GM21723 (cell line): ENCODE measurements around the gene C3orf38.
"Not testable (repeated sequence)": the region's sequence is repeated elsewhere in the genome, so short reads cannot be mapped to it uniquely, and the experiment has no call there.

Experiments used
- ATAC-seq: cut with Tn5 transposase; IDR thresholded peaks from one replicate; pipeline ENCODE4 v1.9.1; 2021; ENCODE audit warnings: mild to moderate bottlenecking, moderate library complexity; ENCODE audit not compliant: unreplicated experiment

The C3orf38 gene

DNA sequence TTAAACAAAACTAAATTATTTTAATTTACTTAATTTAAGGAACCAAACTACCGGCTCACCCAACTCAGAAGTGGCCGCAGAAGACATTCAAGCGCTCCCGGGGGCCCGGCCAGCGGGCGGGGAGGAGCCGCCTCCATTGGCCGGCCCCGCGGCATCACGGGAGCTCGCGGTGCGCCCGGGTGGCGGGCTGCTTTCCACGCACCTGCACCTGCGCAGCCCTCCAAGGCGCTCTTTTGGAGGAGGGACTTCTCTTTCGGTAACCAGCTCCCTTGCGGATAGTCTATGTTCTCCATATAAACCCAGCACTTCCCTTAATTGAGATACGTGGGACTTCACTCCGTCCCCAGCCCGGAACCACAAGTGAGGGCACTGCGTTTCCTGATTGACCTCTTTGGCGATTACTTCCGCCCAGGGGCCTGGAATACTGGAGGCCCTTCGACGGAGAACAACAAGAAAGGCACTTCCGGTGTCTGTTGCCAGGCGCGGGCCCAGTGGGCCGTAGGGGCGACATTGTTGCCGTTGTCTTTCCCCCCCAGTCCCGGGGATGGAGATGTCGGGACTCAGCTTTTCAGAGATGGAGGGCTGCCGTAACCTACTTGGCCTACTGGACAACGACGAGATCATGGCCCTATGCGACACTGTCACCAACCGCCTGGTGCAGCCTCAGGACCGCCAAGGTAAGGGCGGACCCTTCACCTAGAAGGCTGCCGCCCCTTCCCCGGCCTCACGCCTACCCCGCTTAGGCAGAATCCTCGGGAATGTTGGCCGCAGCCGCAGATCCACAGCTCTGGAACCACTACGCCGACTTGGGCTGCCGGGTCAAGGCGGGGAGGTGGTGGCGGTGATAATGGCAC is at the start of gene C3orf38:
TSS of gene C3orf38 (plus strand) at position 451 of the 854 bp plus-strand sequence. CDS start at position 545, 94 bp downstream.
- peak; percentile 78 for ATAC-seq

DNA sequence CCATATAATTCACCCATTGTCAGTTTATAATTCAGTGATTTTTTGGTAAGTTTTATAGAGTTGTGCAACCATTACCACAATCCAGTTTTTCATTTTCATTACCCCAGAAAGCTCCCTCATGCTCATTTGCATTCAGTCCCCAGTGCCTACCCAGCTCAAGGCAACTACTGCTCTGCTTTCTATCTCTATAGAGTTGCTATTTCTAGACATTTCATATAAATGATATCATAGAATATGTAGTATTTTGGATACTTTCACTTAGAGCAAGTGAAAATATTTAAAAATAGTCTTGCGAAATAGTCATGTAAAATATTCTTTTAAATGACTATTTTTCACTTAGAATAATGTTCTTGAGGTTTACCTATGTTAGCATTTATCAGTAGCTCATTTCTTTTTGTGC is 48.6 kb upstream of the C3orf38 start:
- ATAC-seq: peak; percentile 83

GRCh38 chr3:88105325-88105724 is 44.4 kb upstream of the C3orf38 start:
- ATAC-seq: no peak

DNA sequence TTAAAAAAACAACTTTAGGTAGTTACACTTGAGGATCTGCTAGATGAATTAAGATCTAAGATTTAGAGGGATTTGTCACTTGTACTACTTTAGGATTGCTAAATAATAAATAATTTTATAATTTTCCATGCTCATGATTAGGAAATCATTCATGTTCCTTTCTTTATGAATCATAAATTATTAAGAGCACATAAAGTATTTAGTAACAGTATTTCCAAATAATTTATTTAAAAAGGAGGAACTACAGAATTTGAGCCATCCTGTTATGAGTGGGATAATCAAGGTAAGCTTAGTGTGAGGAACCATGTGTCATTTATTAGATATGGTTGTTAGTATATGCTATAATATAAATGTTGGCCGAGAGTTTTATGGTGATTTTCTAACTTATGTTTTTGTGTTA is 37.5 kb upstream of the C3orf38 start:
- ATAC-seq: no peak

GRCh38 chr3:88113311-88114162 is 36.2 kb upstream of the C3orf38 start:
- peak; percentile 93 for ATAC-seq

DNA sequence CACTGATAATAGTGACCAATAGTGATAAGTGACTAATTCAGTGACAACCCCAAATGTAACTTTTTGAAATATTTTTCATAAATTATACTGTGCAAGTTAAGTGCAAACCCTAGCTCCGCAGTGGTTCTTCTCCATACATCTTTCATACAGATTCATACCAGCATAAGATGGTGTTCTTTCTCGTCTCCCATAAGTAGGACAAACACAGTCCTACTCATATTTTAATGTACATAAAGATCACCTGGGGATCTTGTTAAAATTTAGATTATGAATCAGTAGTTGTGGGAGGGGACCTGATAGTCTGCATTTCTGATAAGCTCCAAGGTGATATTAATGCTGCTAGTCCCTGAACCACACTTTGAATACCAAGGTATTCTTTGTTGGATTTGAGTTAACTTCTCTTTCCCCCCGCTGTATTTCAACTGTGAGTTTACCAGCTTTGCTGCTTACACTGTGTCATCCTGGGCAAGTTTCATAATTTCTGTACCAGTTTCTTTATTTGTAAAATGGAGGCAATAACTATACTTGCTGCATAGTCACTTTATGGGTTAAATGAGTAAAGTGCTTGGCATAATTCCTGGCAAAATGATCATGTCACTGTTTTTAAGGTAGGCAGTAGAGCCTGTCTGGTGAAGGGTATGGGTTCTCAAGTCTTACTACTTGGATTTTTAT is 34.7 kb upstream of the C3orf38 start:
- no peak for ATAC-seq

GRCh38 chr3:88117683-88118082 is 32.1 kb upstream of the C3orf38 start:
- ATAC-seq: no peak

- ATAC-seq: not testable (repeated sequence)
Measured at GRCh38 chr3:88118603-88119002, 31.2 kb upstream of the C3orf38 start.

GRCh38 chr3:88123526-88123925 is 26.2 kb upstream of the C3orf38 start:
- no peak for ATAC-seq

DNA sequence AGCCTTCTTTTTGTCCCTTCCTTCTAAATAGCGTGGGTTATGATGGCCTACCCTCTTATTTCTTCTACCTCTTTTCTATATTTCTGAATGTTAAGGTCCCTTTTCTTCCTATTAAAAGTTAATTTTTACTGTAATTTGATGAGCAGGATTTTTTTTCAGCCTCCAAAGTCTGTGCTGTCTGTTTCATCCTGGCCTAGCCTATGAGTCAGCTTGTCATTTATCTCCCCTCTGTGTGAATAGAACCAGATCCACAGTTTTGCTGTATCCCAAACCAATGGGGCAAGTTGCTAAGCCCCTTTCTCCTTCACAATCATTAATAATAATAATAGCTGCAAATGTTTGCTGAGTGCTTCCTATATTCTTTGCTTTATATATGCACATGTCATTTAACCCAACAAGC is 18.1 kb upstream of the C3orf38 start:
- no peak for ATAC-seq

GRCh38 chr3:88132894-88133293 is 16.9 kb upstream of the C3orf38 start:
- no peak for ATAC-seq

DNA sequence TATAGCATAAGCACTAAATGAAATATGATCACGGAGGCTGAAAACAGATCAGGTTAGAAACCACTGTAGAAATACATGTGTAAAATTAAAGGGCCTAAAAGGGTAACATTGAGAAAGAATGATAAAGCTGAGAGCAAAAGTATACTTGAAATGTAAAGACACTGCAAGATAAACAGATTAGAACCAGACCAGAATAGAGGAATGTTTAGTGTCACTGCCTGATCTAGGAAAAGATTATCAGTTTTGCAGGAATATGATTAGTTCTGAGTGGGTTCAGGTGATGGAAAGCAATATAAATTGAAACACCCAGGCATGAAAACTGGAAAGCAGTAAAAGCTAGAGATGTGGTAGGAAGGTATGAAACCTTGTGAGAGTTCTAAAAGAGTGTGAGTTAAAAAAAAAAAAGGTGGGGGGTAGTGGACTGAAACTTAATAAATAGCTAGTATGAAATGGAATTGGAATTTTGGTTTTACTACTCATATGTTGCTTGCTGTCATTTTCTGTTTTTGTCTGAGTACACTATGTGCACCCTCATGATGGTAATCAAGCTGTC is 16.0 kb upstream of the C3orf38 start:
- no peak for ATAC-seq

DNA sequence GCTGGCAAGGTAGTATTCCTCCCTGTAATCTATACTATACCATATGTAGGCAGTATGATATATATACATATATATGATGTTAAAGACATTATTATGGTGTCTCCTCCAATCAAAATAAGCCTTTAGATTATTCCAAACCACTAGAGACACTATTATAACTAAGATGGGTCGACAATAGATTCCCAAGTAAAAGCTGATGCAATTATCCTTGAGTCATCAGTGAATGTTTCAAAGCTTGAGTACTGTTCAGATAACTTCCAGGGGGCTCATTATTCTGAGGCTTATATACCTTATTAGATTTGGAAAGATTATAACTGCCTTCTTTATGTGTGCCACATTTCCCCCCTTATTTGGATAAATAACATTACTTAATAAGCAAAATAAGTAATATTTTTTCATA is 11.9 kb upstream of the C3orf38 start:
- ATAC-seq: no peak

DNA sequence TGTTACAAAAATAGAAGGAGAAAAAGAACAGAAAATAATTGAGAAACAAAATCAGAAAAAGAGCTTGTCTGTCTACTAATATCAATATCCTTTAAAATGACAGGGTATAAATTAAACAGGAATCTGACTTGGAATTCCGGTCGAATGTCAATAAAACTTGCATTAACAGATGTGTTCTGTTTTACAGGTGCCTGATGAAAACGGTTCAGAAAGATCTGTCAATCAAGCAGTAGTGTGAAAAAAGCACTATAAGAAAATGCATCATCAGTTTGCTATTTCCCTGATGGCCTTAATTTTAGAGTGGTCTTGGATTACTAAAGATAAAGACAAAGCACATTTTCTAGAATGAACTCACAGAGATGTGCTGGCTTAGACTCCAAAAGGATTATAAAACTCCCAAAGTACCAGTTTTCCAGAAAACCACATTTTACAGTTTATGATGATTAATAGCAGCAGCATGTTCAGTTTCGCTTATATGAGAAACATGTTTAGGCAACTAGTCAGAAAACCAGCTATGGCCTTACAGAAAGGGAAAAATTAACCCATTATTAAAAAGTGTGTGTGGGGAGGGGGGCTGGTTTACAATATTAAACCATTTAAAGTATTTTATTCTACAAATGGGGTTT is 8.2 kb upstream of the C3orf38 start:
- no peak for ATAC-seq

GRCh38 chr3:88142094-88142624 is 7.6 kb upstream of the C3orf38 start:
- ATAC-seq: no peak

DNA sequence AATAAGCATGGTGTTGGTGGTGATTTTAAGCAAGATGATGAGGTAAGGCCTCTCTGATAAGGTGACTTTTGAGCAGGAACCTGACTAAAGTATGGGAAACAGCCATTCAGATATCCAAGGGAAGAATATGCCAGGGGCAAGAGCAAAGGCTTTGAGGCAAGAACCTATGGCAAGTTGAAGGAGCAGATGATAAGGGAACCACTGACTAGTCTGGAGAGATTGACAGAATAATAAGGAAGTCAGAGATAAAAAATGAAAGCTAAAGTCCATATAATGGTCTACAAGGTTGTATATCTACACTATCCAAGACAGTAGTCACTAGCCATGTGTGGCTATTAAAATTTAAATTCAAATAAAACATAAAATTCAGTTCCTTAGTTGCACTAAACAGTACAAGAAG is 2.5 kb upstream of the C3orf38 start:
- ATAC-seq: no peak

DNA sequence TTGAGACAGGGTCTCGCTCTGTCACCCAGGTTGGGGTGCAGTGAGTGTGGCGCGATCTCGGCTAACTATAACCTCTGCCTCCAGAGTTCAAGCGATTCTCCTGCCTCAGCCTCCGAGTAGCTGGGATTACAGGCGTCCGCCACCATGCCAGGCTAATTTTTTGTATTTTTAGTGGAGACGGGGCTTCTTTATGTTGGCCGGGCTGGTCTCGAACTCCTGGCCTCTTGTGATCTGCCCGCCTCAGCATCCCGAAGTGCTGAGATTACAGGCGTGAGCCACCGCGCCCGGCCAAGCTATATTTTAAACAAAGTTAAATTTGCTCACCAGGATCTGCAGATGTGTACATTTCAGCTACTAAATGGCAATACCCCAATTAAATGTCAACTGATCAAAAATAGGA is 1.1 kb upstream of the C3orf38 start:
- no peak for ATAC-seq

DNA sequence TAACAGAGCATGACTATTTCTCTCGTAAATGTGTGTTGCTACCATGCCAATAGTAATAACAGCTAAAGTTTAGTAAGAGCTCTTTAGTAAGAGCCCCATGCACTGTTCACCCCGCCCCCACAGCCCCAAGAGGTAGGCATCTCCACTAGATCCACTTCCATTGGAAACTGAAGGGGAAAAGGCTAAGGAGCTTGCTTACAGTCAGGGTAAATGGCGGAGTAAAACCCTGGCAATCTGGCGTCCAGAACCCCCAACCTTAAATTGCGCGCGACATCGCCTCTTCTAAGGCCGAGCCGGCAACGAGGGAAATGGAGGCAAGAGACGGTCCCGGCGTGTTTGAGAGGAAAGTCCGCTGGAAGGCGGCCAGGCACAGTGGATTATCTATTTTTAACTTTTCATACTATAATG is 654 bp upstream of the C3orf38 start:
- ATAC-seq: peak; percentile 15

DNA sequence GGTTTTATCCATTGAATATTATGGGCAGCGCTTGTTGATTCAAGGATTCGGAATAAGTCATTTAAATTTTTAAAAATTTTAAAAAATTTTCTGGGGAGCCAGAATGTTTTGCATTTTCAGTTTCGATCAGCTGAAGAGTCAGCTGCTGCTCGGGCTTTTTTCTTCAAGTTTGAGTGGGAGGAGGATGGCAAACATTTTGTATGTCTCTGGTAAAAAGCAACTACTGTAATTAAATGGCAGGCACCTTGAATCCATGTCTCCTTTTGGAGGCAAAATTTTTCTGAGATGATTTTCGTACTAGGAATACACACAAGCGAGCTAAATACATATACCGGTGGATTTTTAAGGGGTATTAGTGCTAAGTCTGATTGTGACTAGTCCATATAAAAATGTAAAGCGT is 612 bp downstream of the C3orf38 start:
- ATAC-seq: peak; percentile 38

GRCh38 chr3:88150806-88151205 is 1.0 kb downstream of the C3orf38 start:
- no peak for ATAC-seq
